Stimulated activated CD8-positive, alpha-beta memory T cell treated with anti-CD3 and anti-CD28 coated beads, Interleukin-4, amount 100 ng/mL, for 4 hours (primary cell): Measurements from ENCODE around the gene PLCL1.

Experiments
- DNase-seq, 2 donors: peaks; one replicate each; pipeline ENCODE4 v3.0.0-alpha.2; 2020; ENCODE audit warnings: low read depth in 2 of 2, low spot score in 1 of 2

Gene PLCL1

GRCh38 chr2:197852108-197852507 lies 47.7 kb downstream of the PLCL1 start:
- DNase-seq, result no peak

GRCh38 chr2:197853549-197853948 lies 49.2 kb downstream of the PLCL1 start:
- DNase-seq, result no peak

- no peak for DNase-seq
These were observed 53.2 kb downstream of the PLCL1 start for GRCh38 chr2:197857476-197858107.

GRCh38 chr2:197858607-197859140 lies 54.3 kb downstream of the PLCL1 start:
- no peak for DNase-seq

- no peak for DNase-seq
These were observed 58.0 kb downstream of the PLCL1 start for GRCh38 chr2:197862246-197862955.

- DNase-seq, result no peak
These were observed 59.4 kb downstream of the PLCL1 start for GRCh38 chr2:197863744-197864143.

- DNase-seq, result no peak
These were observed 62.1 kb downstream of the PLCL1 start for GRCh38 chr2:197866455-197866854.

- DNase-seq, result no peak
These were observed 62.6 kb downstream of the PLCL1 start for GRCh38 chr2:197867033-197867432.

GRCh38 chr2:197867624-197868023 lies 63.2 kb downstream of the PLCL1 start:
- DNase-seq, result no peak

- DNase-seq, result no peak
These were observed 63.8 kb downstream of the PLCL1 start for GRCh38 chr2:197868206-197868605.

GRCh38 chr2:197869041-197869440 lies 64.6 kb downstream of the PLCL1 start:
- DNase-seq, result no peak

GRCh38 chr2:197869501-197870111 lies 65.2 kb downstream of the PLCL1 start:
- no peak for DNase-seq

- no peak for DNase-seq
These were observed 65.7 kb downstream of the PLCL1 start for GRCh38 chr2:197870137-197870536.

- DNase-seq, result no peak
These were observed 67.5 kb downstream of the PLCL1 start for GRCh38 chr2:197871780-197872456.

GRCh38 chr2:197873293-197873701 lies 68.9 kb downstream of the PLCL1 start:
- no peak for DNase-seq

GRCh38 chr2:197875763-197876162 lies 71.4 kb downstream of the PLCL1 start:
- DNase-seq, result no peak

GRCh38 chr2:197876524-197876923 lies 72.1 kb downstream of the PLCL1 start:
- no peak for DNase-seq

- DNase-seq, result no peak
These were observed 72.6 kb downstream of the PLCL1 start for GRCh38 chr2:197877038-197877437.

GRCh38 chr2:197878792-197879191 lies 74.4 kb downstream of the PLCL1 start:
- no peak for DNase-seq

- no peak for DNase-seq
These were observed 75.5 kb downstream of the PLCL1 start for GRCh38 chr2:197879812-197880408.

GRCh38 chr2:197883354-197884032 lies 79.1 kb downstream of the PLCL1 start:
- no peak for DNase-seq
